ENCODE data around the gene PDE4D.
"Not testable (repeated sequence)": the region's sequence is repeated elsewhere in the genome, so short reads cannot be mapped to it uniquely, and the experiment has no call there.

The PDE4D gene

GRCh38 chr5:59674763-59675162 lies 218.8 kb downstream of the PDE4D start:
- no peaks in the 10 kb centered on the region for H3K9me3 ChIP-seq (ENCODE audit: control insufficient read depth, low read length)
- H3K36me3 ChIP-seq (ENCODE audit: control insufficient read depth, insufficient read depth, low read length) = no peaks in the 10 kb centered on the region
- H3K9ac ChIP-seq (ENCODE audit: low read length) = no peak overlapping the region
- H3K4me1 ChIP-seq (ENCODE audit: control insufficient read depth, insufficient read depth, low read length) = no peaks in the 10 kb centered on the region
- no peak overlapping the region for H3K4me3 ChIP-seq (ENCODE audit: low read length)
- no peaks in the 10 kb centered on the region for H3K27me3 ChIP-seq (ENCODE audit: control insufficient read depth, insufficient read depth, low read length)

DNA sequence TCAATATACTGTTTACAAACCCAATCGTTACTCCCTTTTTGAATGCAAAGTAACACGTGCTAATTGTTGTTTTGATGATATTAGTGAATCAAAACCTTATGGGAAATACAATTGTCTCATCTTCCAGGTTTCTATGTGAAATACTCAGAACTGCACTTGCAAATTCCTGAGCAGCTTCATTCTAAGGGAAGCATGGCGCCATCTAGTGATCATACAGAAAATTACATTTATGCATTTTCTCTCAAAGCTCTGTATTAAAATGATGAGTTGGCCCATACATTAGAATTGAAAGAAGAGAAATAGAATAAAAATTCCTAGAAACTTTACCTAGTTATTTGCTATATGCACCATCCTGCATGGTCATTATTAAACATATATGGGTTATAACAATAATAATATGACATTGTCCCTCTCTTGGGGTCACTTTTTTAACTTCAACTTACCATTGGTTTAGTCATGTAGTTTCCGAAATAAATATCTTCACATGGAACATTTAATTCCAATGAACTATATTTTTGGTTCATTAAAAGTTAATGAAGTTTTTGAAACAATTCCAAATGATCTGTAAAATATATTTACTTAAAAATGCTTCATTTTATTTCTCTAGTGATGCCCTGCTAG lies 220.0 kb downstream of the PDE4D start:
- H3K9me3 ChIP-seq (ENCODE audit: control insufficient read depth, low read length) = no peaks in the 10 kb centered on the region
- no peaks in the 10 kb centered on the region for H3K36me3 ChIP-seq (ENCODE audit: control insufficient read depth, insufficient read depth, low read length)
- H3K27me3 ChIP-seq (ENCODE audit: control insufficient read depth, insufficient read depth, low read length) = no peaks in the 10 kb centered on the region
- no peak overlapping the region for H3K4me3 ChIP-seq (ENCODE audit: low read length)
- H3K9ac ChIP-seq (ENCODE audit: low read length) = no peak overlapping the region
- H3K4me1 ChIP-seq (ENCODE audit: control insufficient read depth, insufficient read depth, low read length) = no peaks in the 10 kb centered on the region

DNA sequence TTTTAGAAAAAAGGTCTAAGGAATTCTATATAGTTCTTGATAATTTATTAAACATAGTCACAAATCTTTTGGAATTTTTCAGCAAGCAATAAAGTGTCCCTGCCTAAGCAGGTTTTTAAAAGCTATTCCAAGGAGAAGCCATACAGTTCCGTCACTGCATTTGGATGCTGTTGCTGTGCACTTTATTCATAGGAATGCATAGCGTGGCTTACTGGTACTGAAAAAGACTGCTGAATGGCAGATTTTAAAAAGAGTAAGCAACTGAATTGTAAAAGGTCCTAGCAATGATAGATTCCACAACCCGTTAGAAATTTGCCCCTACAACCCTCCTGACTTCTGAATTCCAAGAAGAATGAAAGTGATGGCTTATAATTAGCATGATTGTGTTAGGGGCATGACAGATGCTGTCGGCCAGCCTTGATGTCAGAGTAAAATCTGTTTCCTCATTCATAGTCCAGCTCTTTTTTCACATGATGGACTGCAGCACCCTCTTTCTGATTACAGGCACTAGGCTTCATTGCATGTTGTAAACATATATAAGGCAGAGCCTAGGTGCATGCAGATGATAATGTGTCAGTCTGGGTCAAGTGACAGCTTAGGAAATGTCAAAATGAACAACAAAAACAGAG lies 227.0 kb downstream of the PDE4D start:
- no peak overlapping the region for H3K4me3 ChIP-seq (ENCODE audit: low read length)
- H3K27me3 ChIP-seq (ENCODE audit: control insufficient read depth, insufficient read depth, low read length) = no peaks in the 10 kb centered on the region
- H3K4me1 ChIP-seq (ENCODE audit: control insufficient read depth, insufficient read depth, low read length) = peaks cover 9% of the 10 kb centered on the region
- no peak overlapping the region for H3K9ac ChIP-seq (ENCODE audit: low read length)
- H3K9me3 ChIP-seq (ENCODE audit: control insufficient read depth, low read length) = no peaks in the 10 kb centered on the region
- H3K36me3 ChIP-seq (ENCODE audit: control insufficient read depth, insufficient read depth, low read length) = no peaks in the 10 kb centered on the region

DNA sequence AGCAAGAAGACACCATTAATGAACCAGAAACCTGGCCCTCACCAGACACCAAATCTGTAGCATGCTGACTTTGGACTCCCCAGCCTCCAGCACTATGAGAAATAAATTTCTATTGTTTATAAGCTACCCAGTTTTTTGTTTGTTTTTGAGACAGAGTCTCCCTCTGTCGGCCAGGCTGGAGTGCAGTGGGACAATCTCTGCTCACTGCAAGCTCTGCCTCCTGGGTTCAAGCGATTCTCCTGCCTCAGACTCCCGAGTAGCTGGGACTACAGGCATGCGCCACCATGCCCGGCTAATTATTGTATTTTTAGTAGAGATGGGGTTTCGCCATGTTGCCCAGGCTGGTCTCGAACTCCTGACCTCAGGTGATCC lies 227.7 kb downstream of the PDE4D start:
- not testable (repeated sequence) for H3K27me3 ChIP-seq (ENCODE audit: control insufficient read depth, insufficient read depth, low read length); H3K4me3 ChIP-seq (ENCODE audit: low read length); H3K36me3 ChIP-seq (ENCODE audit: control insufficient read depth, insufficient read depth, low read length); H3K9ac ChIP-seq (ENCODE audit: low read length); H3K9me3 ChIP-seq (ENCODE audit: control insufficient read depth, low read length)
- H3K4me1 ChIP-seq (ENCODE audit: control insufficient read depth, insufficient read depth, low read length) = peaks cover 13% of the 10 kb centered on the region

- Histone ChIP-seq H3K36me3 (ENCODE audit: control insufficient read depth, insufficient read depth, low read length) (no peaks in the 10 kb centered on the region), H3K4me3 (ENCODE audit: low read length) (no peak overlapping the region), H3K4me1 (ENCODE audit: control insufficient read depth, insufficient read depth, low read length) (peaks cover 13% of the 10 kb centered on the region), H3K9ac (ENCODE audit: low read length) (no peak overlapping the region), H3K9me3 (ENCODE audit: control insufficient read depth, low read length) (no peaks in the 10 kb centered on the region), H3K27me3 (ENCODE audit: control insufficient read depth, insufficient read depth, low read length) (no peaks in the 10 kb centered on the region)
Measured at GRCh38 chr5:59665086-59665831, 228.3 kb downstream of the PDE4D start.

GRCh38 chr5:59661954-59662615 lies 231.4 kb downstream of the PDE4D start:
- H3K27me3 ChIP-seq (ENCODE audit: control insufficient read depth, insufficient read depth, low read length) = no peaks in the 10 kb centered on the region
- peaks cover 27% of the 10 kb centered on the region for H3K4me1 ChIP-seq (ENCODE audit: control insufficient read depth, insufficient read depth, low read length)
- no peaks in the 10 kb centered on the region for H3K9me3 ChIP-seq (ENCODE audit: control insufficient read depth, low read length)
- H3K9ac ChIP-seq (ENCODE audit: low read length) = peak overlapping the region; percentile 11
- peak overlapping the region; percentile 2 for H3K4me3 ChIP-seq (ENCODE audit: low read length)
- no peaks in the 10 kb centered on the region for H3K36me3 ChIP-seq (ENCODE audit: control insufficient read depth, insufficient read depth, low read length)

DNA sequence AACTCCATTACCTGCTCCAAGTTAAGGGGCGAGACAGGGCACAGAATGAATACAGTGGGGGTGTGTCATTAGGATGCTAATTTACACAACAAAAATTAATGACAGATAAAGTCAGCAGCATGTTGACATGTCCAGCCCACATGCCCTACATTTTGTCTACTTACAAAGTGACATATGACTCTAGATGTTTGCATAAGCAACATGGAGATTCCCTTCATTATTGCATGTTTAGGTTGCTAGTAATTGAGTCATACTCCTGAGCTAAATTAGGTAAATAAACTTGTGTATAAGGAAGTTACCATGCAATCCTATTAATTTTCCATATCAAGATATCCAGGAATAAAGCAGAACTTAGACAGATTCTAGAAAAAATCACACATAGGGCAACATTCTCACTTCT lies 232.2 kb downstream of the PDE4D start:
- Histone ChIP-seq H3K27me3 (ENCODE audit: control insufficient read depth, insufficient read depth, low read length) (no peaks in the 10 kb centered on the region), H3K36me3 (ENCODE audit: control insufficient read depth, insufficient read depth, low read length) (no peaks in the 10 kb centered on the region), H3K9ac (ENCODE audit: low read length) (no peak overlapping the region), H3K9me3 (ENCODE audit: control insufficient read depth, low read length) (no peaks in the 10 kb centered on the region), H3K4me3 (ENCODE audit: low read length) (no peak overlapping the region), H3K4me1 (ENCODE audit: control insufficient read depth, insufficient read depth, low read length) (peaks cover 27% of the 10 kb centered on the region)

GRCh38 chr5:59660737-59661136 lies 232.8 kb downstream of the PDE4D start:
- H3K27me3 ChIP-seq (ENCODE audit: control insufficient read depth, insufficient read depth, low read length) = no peaks in the 10 kb centered on the region
- no peak overlapping the region for H3K4me3 ChIP-seq (ENCODE audit: low read length)
- no peaks in the 10 kb centered on the region for H3K36me3 ChIP-seq (ENCODE audit: control insufficient read depth, insufficient read depth, low read length)
- H3K9ac ChIP-seq (ENCODE audit: low read length) = no peak overlapping the region
- H3K4me1 ChIP-seq (ENCODE audit: control insufficient read depth, insufficient read depth, low read length) = peaks cover 29% of the 10 kb centered on the region
- H3K9me3 ChIP-seq (ENCODE audit: control insufficient read depth, low read length) = no peaks in the 10 kb centered on the region

GRCh38 chr5:59656351-59657254 lies 236.9 kb downstream of the PDE4D start:
- H3K9me3 ChIP-seq (ENCODE audit: control insufficient read depth, low read length) = no peaks in the 10 kb centered on the region
- no peak overlapping the region for H3K4me3 ChIP-seq (ENCODE audit: low read length)
- no peaks in the 10 kb centered on the region for H3K36me3 ChIP-seq (ENCODE audit: control insufficient read depth, insufficient read depth, low read length)
- no peak overlapping the region for H3K9ac ChIP-seq (ENCODE audit: low read length)
- H3K27me3 ChIP-seq (ENCODE audit: control insufficient read depth, insufficient read depth, low read length) = no peaks in the 10 kb centered on the region
- H3K4me1 ChIP-seq (ENCODE audit: control insufficient read depth, insufficient read depth, low read length) = peaks cover 31% of the 10 kb centered on the region

DNA sequence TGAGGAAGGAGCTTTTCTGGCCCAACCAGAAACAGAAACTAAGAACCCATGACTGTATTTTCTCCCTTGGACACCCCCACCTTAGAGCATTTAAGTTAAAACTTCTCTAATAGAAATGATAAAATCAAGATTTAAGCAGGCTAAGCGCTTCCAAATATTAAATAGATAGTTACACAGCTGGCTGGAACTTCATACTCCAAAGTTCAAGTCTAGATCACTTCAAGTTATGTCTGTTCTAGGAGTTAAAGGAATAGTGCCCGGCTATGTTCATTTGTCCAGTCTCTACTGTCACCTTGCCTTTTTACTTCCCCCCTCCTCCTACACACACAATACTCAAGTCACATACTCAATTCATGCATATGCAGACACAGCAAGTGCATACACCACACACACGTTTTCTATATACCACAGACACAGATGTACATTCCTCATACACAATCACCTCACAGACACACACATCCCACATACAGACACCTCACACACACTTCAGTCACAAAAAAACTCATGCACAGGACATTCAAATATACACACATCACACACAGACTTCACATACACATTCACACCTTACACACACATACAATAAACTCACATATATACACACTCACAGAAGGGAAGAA lies 237.7 kb downstream of the PDE4D start:
- no peak overlapping the region for H3K9ac ChIP-seq (ENCODE audit: low read length)
- no peaks in the 10 kb centered on the region for H3K36me3 ChIP-seq (ENCODE audit: control insufficient read depth, insufficient read depth, low read length)
- no peaks in the 10 kb centered on the region for H3K9me3 ChIP-seq (ENCODE audit: control insufficient read depth, low read length)
- H3K27me3 ChIP-seq (ENCODE audit: control insufficient read depth, insufficient read depth, low read length) = no peaks in the 10 kb centered on the region
- peaks cover 27% of the 10 kb centered on the region for H3K4me1 ChIP-seq (ENCODE audit: control insufficient read depth, insufficient read depth, low read length)
- H3K4me3 ChIP-seq (ENCODE audit: low read length) = no peak overlapping the region

- Histone ChIP-seq H3K4me3 (ENCODE audit: low read length) (no peak overlapping the region), H3K9ac (ENCODE audit: low read length) (no peak overlapping the region), H3K36me3 (ENCODE audit: control insufficient read depth, insufficient read depth, low read length) (no peaks in the 10 kb centered on the region), H3K4me1 (ENCODE audit: control insufficient read depth, insufficient read depth, low read length) (peaks cover 24% of the 10 kb centered on the region), H3K9me3 (ENCODE audit: control insufficient read depth, low read length) (no peaks in the 10 kb centered on the region), H3K27me3 (ENCODE audit: control insufficient read depth, insufficient read depth, low read length) (no peaks in the 10 kb centered on the region)
Measured at GRCh38 chr5:59654691-59655090, 238.8 kb downstream of the PDE4D start.

All from mucosa of stomach (tissue), 1 donor.